ENCODE results near the gene TMEM131. TPM values are rescaled to one million over a fixed set of nuclear protein-coding genes. Genes with fewer than 3 reads are reported as not detected.

The TMEM131 gene
- polyA plus RNA-seq, 3 donors, result 7.0 to 23.6 (median 8.2) TPM

DNA sequence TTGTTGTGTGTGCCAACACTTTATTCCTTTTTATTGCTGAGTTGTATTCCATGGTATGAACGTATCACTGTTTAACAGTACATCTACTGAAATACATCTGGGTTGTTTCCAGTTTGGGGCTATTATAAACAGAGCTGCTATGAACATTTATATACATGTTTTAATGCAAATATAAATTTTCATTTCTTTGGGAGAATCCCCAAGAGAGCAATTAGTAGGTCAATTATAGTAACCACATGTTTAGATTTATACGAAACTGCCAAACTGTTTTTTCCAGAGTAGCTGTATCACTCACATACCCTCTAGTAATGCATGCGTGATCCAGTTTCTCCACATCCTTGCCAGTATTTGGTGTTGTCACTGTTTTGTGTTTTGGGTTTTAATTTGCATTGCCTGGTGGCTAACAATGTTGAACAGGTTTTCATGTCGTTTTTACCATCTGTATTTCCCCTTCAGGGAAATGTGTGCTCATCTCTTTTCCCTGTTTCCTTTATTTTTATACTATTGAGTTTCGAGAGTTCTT is 81.0 kb downstream of the TMEM131 start:
- no peak for DNase-seq
- no peaks in the 10 kb centered on the region for H3K27me3 Mint-ChIP-seq (ENCODE audit: low read depth in 3 of 3)
- H3K27me3 ChIP-seq (ENCODE audit: control insufficient read depth in 2 of 2, insufficient read depth in 2 of 2, low read length in 2 of 2), result no peaks in the 10 kb centered on the region
- no peak overlapping the region for H3K27ac Mint-ChIP-seq
- peaks cover 91% of the 10 kb centered on the region for H4K20me1 ChIP-seq (ENCODE audit: insufficient read depth, low read length)
- TF ChIP-seq, protein P1, sequence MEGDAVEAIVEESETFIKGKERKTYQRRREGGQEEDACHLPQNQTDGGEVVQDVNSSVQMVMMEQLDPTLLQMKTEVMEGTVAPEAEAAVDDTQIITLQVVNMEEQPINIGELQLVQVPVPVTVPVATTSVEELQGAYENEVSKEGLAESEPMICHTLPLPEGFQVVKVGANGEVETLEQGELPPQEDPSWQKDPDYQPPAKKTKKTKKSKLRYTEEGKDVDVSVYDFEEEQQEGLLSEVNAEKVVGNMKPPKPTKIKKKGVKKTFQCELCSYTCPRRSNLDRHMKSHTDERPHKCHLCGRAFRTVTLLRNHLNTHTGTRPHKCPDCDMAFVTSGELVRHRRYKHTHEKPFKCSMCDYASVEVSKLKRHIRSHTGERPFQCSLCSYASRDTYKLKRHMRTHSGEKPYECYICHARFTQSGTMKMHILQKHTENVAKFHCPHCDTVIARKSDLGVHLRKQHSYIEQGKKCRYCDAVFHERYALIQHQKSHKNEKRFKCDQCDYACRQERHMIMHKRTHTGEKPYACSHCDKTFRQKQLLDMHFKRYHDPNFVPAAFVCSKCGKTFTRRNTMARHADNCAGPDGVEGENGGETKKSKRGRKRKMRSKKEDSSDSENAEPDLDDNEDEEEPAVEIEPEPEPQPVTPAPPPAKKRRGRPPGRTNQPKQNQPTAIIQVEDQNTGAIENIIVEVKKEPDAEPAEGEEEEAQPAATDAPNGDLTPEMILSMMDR (IDR thresholded peaks at IDR 0.05), result no peak
- WGBS (ENCODE audit: insufficient coverage), result no CpG with 5 or more reads among the region's 5 CpGs
- no peak overlapping the region for H3K4me3 Mint-ChIP-seq
- H3K9ac ChIP-seq (ENCODE audit: insufficient read depth, low read length, poor library complexity, severe bottlenecking), result no peak overlapping the region
- no peak overlapping the region for H3K4me3 ChIP-seq (replicated peaks in 1 of 3; ENCODE audit: low read depth in 2 of 3, low read length in 3 of 3)
- H3K79me2 ChIP-seq (ENCODE audit: insufficient read depth, low read length), result peaks cover 88% of the 10 kb centered on the region
- H3K9me3 Mint-ChIP-seq, result peaks cover 0 to 3% (median 0%) of the 10 kb centered on the region in 7 donors
- intact Hi-C loops (cut with micrococcal nuclease), result loop anchor here in 1 of 2 donors (10.0 kb wide), 1 partner anchor 170 kb away; the partner anchor contains the start of gene VWA3B
- H2AFZ ChIP-seq (ENCODE audit: insufficient read depth, low read depth, low read length, poor library complexity, severe bottlenecking), result no peak overlapping the region
- H3K36me3 ChIP-seq (replicated peaks in 1 of 2; ENCODE audit: control insufficient read depth in 1 of 2, insufficient read depth in 2 of 2, low read length in 2 of 2), result peaks cover 0 to 21% of the 10 kb centered on the region in 2 donors
- no peaks in the 10 kb centered on the region for H3K9me3 ChIP-seq (replicated peaks in 1 of 2; ENCODE audit: control insufficient read depth in 1 of 2, insufficient read depth in 1 of 2, low read length in 2 of 2)
- H3K4me2 ChIP-seq (replicated peaks; ENCODE audit: extremely low read depth, low read length, poor library complexity, severe bottlenecking), result no peak overlapping the region
- peaks cover 20 to 26% of the 10 kb centered on the region in 2 donors for H3K4me1 ChIP-seq (ENCODE audit: control insufficient read depth in 1 of 2, insufficient read depth in 2 of 2, low read length in 2 of 2)
- peaks cover 14 to 38% of the 10 kb centered on the region in 2 donors for H3K36me3 Mint-ChIP-seq
- H3K4me1 Mint-ChIP-seq, result peaks cover 29% of the 10 kb centered on the region
- no peak overlapping the region for H3K27ac ChIP-seq (ENCODE audit: low read depth in 1 of 2, low read length in 2 of 2)

DNA sequence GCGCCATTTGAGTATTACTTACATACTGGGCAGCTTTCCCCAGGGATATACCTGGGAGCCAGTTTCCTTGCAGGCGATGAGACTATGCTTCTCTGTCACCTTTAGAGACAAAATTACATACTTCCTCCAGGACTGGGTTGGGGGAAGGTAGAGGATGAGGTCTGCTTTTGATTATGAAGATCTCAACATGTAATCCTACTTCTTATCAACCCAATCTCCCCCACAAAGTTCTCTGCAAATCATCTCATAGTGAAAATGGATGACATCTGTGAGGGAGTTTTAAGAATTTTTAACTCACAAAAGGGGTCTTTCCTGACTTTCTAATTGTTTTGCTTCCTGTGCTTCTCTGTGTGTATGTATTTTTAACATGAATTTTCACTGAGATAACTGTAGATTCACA is 81.9 kb downstream of the TMEM131 start:
- Histone ChIP-seq H3K9me3 (replicated peaks in 1 of 2; ENCODE audit: control insufficient read depth in 1 of 2, insufficient read depth in 1 of 2, low read length in 2 of 2) (no peaks in the 10 kb centered on the region), H3K27me3 (ENCODE audit: control insufficient read depth in 2 of 2, insufficient read depth in 2 of 2, low read length in 2 of 2) (no peaks in the 10 kb centered on the region), H3K27ac (ENCODE audit: low read depth in 1 of 2, low read length in 2 of 2) (no peak overlapping the region), H3K9ac (ENCODE audit: insufficient read depth, low read length, poor library complexity, severe bottlenecking) (no peak overlapping the region), H2AFZ (ENCODE audit: insufficient read depth, low read depth, low read length, poor library complexity, severe bottlenecking) (no peak overlapping the region), H4K20me1 (ENCODE audit: insufficient read depth, low read length) (peaks cover 95% of the 10 kb centered on the region), H3K4me3 (replicated peaks in 1 of 3; ENCODE audit: low read depth in 2 of 3, low read length in 3 of 3) (no peak overlapping the region), H3K4me1 (ENCODE audit: control insufficient read depth in 1 of 2, insufficient read depth in 2 of 2, low read length in 2 of 2) (peaks cover 24 to 26% of the 10 kb centered on the region in 2 donors), H3K79me2 (ENCODE audit: insufficient read depth, low read length) (peaks cover 87% of the 10 kb centered on the region), H3K36me3 (replicated peaks in 1 of 2; ENCODE audit: control insufficient read depth in 1 of 2, insufficient read depth in 2 of 2, low read length in 2 of 2) (peaks cover 0 to 15% of the 10 kb centered on the region in 2 donors), H3K4me2 (replicated peaks; ENCODE audit: extremely low read depth, low read length, poor library complexity, severe bottlenecking) (no peak overlapping the region)
- Mint-ChIP-seq H3K27ac (peak overlapping the region in 1 of 7 donors; percentile 35), H3K27me3 (ENCODE audit: low read depth in 3 of 3) (no peaks in the 10 kb centered on the region), H3K9me3 (no peaks in the 10 kb centered on the region), H3K4me3 (no peak overlapping the region), H3K4me1 (peaks cover 35% of the 10 kb centered on the region), H3K36me3 (peaks cover 14 to 35% of the 10 kb centered on the region in 2 donors)
- intact Hi-C loops (cut with micrococcal nuclease), result loop anchor here in 1 of 2 donors (10.0 kb wide), 1 partner anchor 171 kb away; the partner anchor contains the start of gene VWA3B
- 100% methylated on average over 1 of the region's 2 CpGs for WGBS (ENCODE audit: insufficient coverage)
- TF ChIP-seq, protein P1 (IDR thresholded peaks at IDR 0.05), result no peak
- no peak for DNase-seq
